Endodermal cell (in vitro differentiated cells): ENCODE measurements around the gene CDK5RAP2. TPM values are rescaled to one million over a fixed set of nuclear protein-coding genes. Genes with fewer than 3 reads are reported as not detected.

Experiments
- DNase-seq: peaks from one replicate; pipeline ENCODE4 v3.0.0-alpha.2; 2017
- H3K27ac ChIP-seq: 2 replicates; pipeline ENCODE4 v1.5.1; 2013; ENCODE audit warnings: mild to moderate bottlenecking, low read depth, low read length, moderate library complexity
- H3K27me3 ChIP-seq: 2 replicates; pipeline ENCODE4 v1.6.1; 2013; ENCODE audit warnings: mild to moderate bottlenecking, low read length, moderate library complexity; ENCODE audit not compliant: insufficient read depth, control insufficient read depth, poor library complexity, severe bottlenecking
- H3K36me3 ChIP-seq: 2 replicates; pipeline ENCODE4 v1.7.0; 2013; ENCODE audit warnings: mild to moderate bottlenecking, low read length, moderate library complexity; ENCODE audit not compliant: control insufficient read depth, insufficient read depth
- H3K4me1 ChIP-seq: one replicate; pipeline ENCODE4 v1.7.0; 2013; ENCODE audit warnings: low read length; ENCODE audit not compliant: control insufficient read depth, insufficient read depth
- H3K4me3 ChIP-seq: 2 replicates; pipeline ENCODE4 v1.5.1; 2013; ENCODE audit warnings: mild to moderate bottlenecking, low read length, moderate library complexity
- H3K9ac ChIP-seq: 2 replicates; pipeline ENCODE4 v1.6.1; 2013; ENCODE audit warnings: mild to moderate bottlenecking, low read length, moderate library complexity; ENCODE audit not compliant: poor library complexity, severe bottlenecking; ENCODE audit errors: extremely low read depth
- H3K9me3 ChIP-seq: 2 replicates; pipeline ENCODE4 v1.6.1; 2013; ENCODE audit warnings: mild to moderate bottlenecking, low read length, moderate library complexity; ENCODE audit not compliant: control insufficient read depth
- H3K27ac Mint-ChIP-seq: 2 replicates; pipeline ENCODE4 v1.8.0; 2020; ENCODE audit warnings: mixed read lengths
- H3K27me3 Mint-ChIP-seq: 2 replicates; pipeline ENCODE4 v1.8.0; 2021; ENCODE audit warnings: mild to moderate bottlenecking, mixed read lengths; ENCODE audit not compliant: insufficient read depth
- H3K36me3 Mint-ChIP-seq: 2 replicates; pipeline ENCODE4 v1.8.0; 2020; ENCODE audit warnings: low read depth, mixed read lengths
- H3K4me1 Mint-ChIP-seq: 2 replicates; pipeline ENCODE4 v1.8.0; 2020; ENCODE audit warnings: mixed read lengths
- H3K4me3 Mint-ChIP-seq: 2 replicates; pipeline ENCODE4 v1.8.0; 2020; ENCODE audit warnings: mild to moderate bottlenecking, moderate library complexity, mixed read lengths
- H3K9me3 Mint-ChIP-seq: 2 replicates; pipeline ENCODE4 v1.8.0; 2020; ENCODE audit warnings: mild to moderate bottlenecking, mixed read lengths
- CTCF ChIP-seq: fragments of 200-600 bp; sonication (generic); conservative IDR thresholded peaks from 2 replicates; pipeline ENCODE4 v1.5.0; 2021; ENCODE audit warnings: antibody characterized with exemption, mild to moderate bottlenecking
- WGBS, 2 experiments: methylation state at CpG; one replicate each; pipeline versions ENCODE4 v1.1.5 to v1.1.7; 2013; ENCODE audit warnings: missing lambda C conversion rate in 2 of 2, mixed read lengths in 1 of 2; ENCODE audit not compliant: insufficient coverage in 1 of 2, insufficient read length in 1 of 2; 5-methylcytosine and 5-hydroxymethylcytosine counted together
- total RNA-seq, 2 donors: library from RNA; stranded (reverse); fragmentation: NEBNext Ultra II Directional in 1 of 2; extraction: Animal tissue kit (Norgen Biotek cat#: 25700) in 1 of 2; gene quantifications; 2 replicates in 1 of 2; 3 replicates in 1 of 2; pipeline ENCODE4 v1.2.1, GENCODE V29; 2021

The CDK5RAP2 gene
- total RNA-seq, 2 donors from 2014 or later, result 68.2 to 92.0 TPM

GRCh38 chr9:120353506-120353905 is 226.5 kb downstream of the CDK5RAP2 start:
- no peak overlapping the region for H3K27ac Mint-ChIP-seq

GRCh38 chr9:120351106-120351505 is 228.9 kb downstream of the CDK5RAP2 start:
- no peak overlapping the region for H3K27ac Mint-ChIP-seq
- no peak overlapping the region for H3K4me3 ChIP-seq
- no peaks in the 10 kb centered on the region for H3K27me3 ChIP-seq
- H3K9ac ChIP-seq, result no peak overlapping the region
- no peaks in the 10 kb centered on the region for H3K36me3 Mint-ChIP-seq
- H3K4me1 ChIP-seq, result no peaks in the 10 kb centered on the region
- no peak for DNase-seq
- TF ChIP-seq CTCF, result no peak
- 79 to 82% methylated on average over 9 of the region's 9 CpGs for WGBS, 2 experiments
- peaks cover 5% of the 10 kb centered on the region for H3K9me3 ChIP-seq
- H3K27me3 Mint-ChIP-seq, result peaks cover 26% of the 10 kb centered on the region
- no peak overlapping the region for H3K4me3 Mint-ChIP-seq
- no peak overlapping the region for H3K27ac ChIP-seq
- peaks cover 9% of the 10 kb centered on the region for H3K4me1 Mint-ChIP-seq
- H3K36me3 ChIP-seq, result no peaks in the 10 kb centered on the region
- H3K9me3 Mint-ChIP-seq, result peaks cover 3% of the 10 kb centered on the region

More at GRCh38 chr9:120353506-120353905, 226.5 kb downstream of the CDK5RAP2 start:
- Mint-ChIP-seq H3K4me1 (peaks cover 9% of the 10 kb centered on the region), H3K27me3 (peaks cover 35% of the 10 kb centered on the region), H3K36me3 (peaks cover 2% of the 10 kb centered on the region), H3K9me3 (peaks cover 7% of the 10 kb centered on the region), H3K4me3 (no peak overlapping the region)
- TF ChIP-seq CTCF, result no peak
- Histone ChIP-seq H3K9ac (no peak overlapping the region), H3K27ac (no peak overlapping the region), H3K4me1 (no peaks in the 10 kb centered on the region), H3K27me3 (peaks cover 12% of the 10 kb centered on the region), H3K36me3 (no peaks in the 10 kb centered on the region), H3K9me3 (peaks cover 10% of the 10 kb centered on the region), H3K4me3 (no peak overlapping the region)
- WGBS, 2 experiments, result 93% methylated on average over 3 to 5 of the region's 5 CpGs
- DNase-seq, result no peak

GRCh38 chr9:120350596-120350995 is 229.4 kb downstream of the CDK5RAP2 start:
- 93 to 94% methylated on average over 3 to 4 of the region's 4 CpGs for WGBS, 2 experiments
- no peak overlapping the region for H3K4me3 Mint-ChIP-seq
- TF ChIP-seq CTCF, result no peak
- no peak overlapping the region for H3K4me3 ChIP-seq
- H3K27ac ChIP-seq, result no peak overlapping the region
- H3K27ac Mint-ChIP-seq, result no peak overlapping the region
- H3K4me1 Mint-ChIP-seq, result peaks cover 9% of the 10 kb centered on the region
- H3K9me3 Mint-ChIP-seq, result no peaks in the 10 kb centered on the region
- H3K36me3 Mint-ChIP-seq, result no peaks in the 10 kb centered on the region
- no peaks in the 10 kb centered on the region for H3K9me3 ChIP-seq
- no peak for DNase-seq
- H3K27me3 Mint-ChIP-seq, result peaks cover 26% of the 10 kb centered on the region
- no peaks in the 10 kb centered on the region for H3K4me1 ChIP-seq
- H3K27me3 ChIP-seq, result no peaks in the 10 kb centered on the region
- H3K9ac ChIP-seq, result no peak overlapping the region
- no peaks in the 10 kb centered on the region for H3K36me3 ChIP-seq
